Breast epithelium (tissue), 3 donors: ENCODE data around the gene CPB2.

Experiments
- POLR2A ChIP-seq: fragments of 450-650 bp; IDR thresholded peaks from one replicate; pipeline ENCODE4 v1.6.1; 2016; ENCODE audit warnings: antibody characterized with exemption, mild to moderate bottlenecking, moderate library complexity
- POLR2AphosphoS5 ChIP-seq, 3 donors: sonication (generic); formaldehyde crosslinking; IDR thresholded peaks; one replicate each; pipeline ENCODE4 v1.6.1; 2017; ENCODE audit warnings: antibody characterized with exemption in 3 of 3
- TF ChIP-seq, protein P1 (sequence below), 3 donors: fragments of 450-650 bp; IDR thresholded peaks; one replicate each; pipeline ENCODE4 v1.5.1; 2016 to 2017; ENCODE audit warnings: antibody characterized with exemption in 3 of 3, mild to moderate bottlenecking in 3 of 3, moderate library complexity in 3 of 3

GRCh38 chr13:46101002-46101401, 3.8 kb downstream of the CPB2 start:
- TF ChIP-seq, protein P1, sequence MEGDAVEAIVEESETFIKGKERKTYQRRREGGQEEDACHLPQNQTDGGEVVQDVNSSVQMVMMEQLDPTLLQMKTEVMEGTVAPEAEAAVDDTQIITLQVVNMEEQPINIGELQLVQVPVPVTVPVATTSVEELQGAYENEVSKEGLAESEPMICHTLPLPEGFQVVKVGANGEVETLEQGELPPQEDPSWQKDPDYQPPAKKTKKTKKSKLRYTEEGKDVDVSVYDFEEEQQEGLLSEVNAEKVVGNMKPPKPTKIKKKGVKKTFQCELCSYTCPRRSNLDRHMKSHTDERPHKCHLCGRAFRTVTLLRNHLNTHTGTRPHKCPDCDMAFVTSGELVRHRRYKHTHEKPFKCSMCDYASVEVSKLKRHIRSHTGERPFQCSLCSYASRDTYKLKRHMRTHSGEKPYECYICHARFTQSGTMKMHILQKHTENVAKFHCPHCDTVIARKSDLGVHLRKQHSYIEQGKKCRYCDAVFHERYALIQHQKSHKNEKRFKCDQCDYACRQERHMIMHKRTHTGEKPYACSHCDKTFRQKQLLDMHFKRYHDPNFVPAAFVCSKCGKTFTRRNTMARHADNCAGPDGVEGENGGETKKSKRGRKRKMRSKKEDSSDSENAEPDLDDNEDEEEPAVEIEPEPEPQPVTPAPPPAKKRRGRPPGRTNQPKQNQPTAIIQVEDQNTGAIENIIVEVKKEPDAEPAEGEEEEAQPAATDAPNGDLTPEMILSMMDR (IDR thresholded peaks at IDR 0.05), result no peak
- TF ChIP-seq POLR2AphosphoS5 (IDR thresholded peaks at IDR 0.05) (no peak), POLR2A (no peak)
